DMS53 treated with DMSO at 0.1 percent for 48 hours (cell line): ENCODE results near the gene UNK.
"Not testable (repeated sequence)": the region's sequence is repeated elsewhere in the genome, so short reads cannot be mapped to it uniquely, and the experiment has no call there.

Source experiments
- DNase-seq: peaks from one replicate; lab custom pipeline; 2025; ENCODE audit not compliant: unreplicated experiment; lab: John Stamatoyannopoulos, UW

The UNK gene

DNA sequence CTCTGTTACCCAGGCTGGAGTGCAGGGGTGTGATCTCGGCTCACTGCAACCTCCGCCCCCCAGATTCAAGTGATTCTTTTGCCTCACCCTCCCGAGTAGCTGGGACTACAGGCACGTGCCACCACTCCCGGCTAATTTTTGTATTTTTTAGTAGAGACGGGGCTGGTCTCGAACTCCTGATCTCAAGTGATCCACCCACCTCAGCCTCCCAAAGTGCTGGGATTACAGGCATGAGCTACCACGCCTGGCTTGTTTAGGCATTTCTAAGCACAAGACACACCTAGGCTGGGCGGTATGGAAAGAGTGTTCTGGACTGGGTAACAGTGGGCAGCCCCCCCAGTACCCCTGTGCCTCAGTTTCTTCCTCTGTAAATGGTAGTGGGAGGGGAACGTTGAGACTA lies 85.6 kb downstream of the UNK start:
- DNase-seq = not testable (repeated sequence)

DNA sequence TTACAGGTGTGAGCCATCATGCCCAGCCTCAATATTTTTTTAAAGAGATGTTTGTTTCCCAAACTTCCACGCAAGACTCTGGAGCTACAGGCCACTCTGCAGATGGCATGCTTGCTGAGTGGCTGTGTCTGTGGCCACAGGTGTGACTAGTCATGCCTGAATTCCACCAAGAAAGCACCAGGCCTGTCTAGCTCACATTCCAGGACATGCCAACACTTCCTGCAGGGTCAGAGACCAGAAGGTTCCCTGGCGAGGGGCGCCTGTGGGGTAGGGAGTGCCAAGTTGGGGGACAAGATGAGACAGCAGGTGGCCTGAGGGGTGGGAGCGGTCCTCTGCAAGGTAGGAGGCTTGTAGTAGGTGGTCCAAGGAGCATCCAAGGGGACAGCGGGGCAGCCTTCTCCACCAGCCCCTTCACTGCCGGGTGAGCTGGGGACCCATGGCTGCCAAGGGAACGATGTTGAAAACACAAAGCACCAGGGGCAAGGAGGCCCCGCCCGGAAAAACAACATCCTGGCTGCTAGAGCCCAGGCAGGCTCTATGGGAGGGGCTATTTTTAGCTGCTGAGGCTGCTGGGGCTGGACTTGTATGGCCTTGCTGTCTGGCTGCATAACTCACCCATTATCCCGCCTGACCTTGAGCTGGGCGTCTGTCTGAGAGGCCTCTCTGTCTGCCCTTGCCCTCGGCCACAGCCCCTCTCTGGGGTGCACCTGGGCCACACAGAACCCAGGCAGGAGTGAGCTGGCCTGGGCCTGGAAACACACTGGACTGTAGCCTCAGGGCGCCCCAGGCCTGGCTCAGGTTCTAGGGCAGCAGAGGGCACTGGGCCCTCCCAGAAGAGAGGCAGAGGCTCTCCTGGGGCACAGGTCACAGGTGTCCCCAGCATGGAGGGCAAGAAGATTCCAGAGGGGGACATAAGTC lies 88.1 kb downstream of the UNK start:
- peak; percentile 67 for DNase-seq

DNA sequence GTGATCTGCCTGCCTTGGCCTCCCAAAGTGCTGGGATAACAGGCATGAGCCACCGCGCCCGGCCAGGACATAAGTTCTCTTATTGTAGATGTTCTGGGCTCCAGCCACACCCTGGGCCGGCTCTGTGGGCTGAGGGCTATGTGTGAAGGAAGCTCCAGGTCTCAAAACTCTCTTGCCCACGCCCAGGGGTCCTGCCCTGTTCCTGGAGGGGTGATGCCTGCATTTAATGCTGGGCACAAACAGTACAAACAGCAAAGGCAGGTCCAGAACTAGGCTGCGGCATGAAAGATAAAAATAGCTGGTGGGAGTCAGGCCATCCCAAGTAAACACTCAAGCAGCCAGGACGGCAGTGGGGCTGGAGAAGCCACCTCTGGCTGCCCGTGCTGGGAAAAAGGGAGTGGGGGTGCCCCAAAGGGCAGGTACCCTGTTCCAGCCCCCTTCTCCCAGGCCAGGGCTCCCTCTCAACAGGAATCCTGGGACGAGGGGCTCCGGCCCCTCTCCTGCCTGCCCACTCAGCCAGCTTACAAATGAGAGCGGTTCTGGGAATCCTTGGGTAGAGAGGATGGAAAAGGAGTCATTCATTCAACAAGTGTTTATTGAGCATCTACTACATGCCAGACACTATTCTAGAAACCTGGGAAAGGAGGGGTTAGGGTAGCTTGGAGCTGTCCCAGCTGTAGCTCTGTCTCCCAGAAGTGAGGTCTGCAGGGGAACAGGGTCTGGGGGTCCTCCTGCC lies 89.1 kb downstream of the UNK start:
- DNase-seq = no peak

DNA sequence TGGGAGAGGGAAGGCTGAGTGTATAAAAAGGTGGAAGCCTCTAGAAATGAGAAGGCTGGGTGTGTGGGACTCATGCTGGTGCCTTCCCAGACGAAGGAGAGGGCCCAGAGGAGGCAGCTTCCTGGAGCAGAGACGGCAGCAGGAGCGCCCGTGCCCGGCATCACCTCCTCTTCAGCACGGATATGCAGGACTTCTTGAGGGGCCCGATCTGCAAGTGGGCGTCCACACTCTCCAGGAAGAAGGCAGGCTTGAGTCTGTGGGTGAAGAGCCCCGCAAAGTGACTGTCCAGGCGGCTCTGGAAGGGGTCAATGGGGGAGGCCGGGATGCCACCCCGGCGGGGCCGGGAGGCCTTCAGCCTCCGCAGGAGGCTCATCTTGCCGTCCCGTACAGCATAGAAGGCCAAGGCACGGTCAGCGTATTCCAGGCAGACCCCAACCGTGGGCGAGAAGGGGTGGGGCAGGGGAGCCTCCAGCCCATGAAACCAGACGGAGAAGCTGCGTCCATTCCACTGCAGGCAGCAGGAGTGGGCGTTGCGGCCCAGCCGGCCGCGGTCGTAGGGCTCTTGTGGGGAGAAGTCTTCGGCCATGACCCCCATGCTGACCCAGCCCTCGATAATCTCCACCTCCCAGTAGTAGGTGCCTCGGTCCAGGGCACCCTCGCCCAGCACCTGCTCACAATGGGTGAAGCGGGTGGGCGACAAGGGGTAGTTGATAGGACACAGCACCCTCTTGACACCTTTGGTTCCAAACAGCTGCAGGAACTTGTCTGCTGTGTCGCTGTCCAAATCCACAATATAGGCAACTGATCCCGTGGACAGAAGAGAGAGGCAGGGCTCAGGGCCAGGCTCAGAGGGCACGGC lies 89.9 kb downstream of the UNK start:
- no peak for DNase-seq
